Muscle of leg (tissue), 11 donors: ENCODE data around the gene VRK2. TPM values are rescaled to one million over a fixed set of nuclear protein-coding genes. Genes with fewer than 3 reads are reported as not detected.
A peak's percentile ranks its signal among the peaks of the same experiment; 100 is the strongest.

ENCODE experiments used
- DNase-seq: peaks from one replicate; pipeline ENCODE4 v3.0.0; 2013
- H3K27ac ChIP-seq: one replicate; pipeline ENCODE4 v1.5.1; 2013; ENCODE audit warnings: mild to moderate bottlenecking, low read length, control low read depth
- H3K27me3 ChIP-seq: one replicate; pipeline ENCODE4 v1.6.1; 2013; ENCODE audit warnings: low read length; ENCODE audit not compliant: control insufficient read depth, insufficient read depth
- H3K36me3 ChIP-seq: one replicate; pipeline ENCODE4 v1.6.1; 2013; ENCODE audit warnings: low read length; ENCODE audit not compliant: control insufficient read depth, insufficient read depth
- H3K4me1 ChIP-seq: one replicate; pipeline ENCODE4 v1.6.1; 2013; ENCODE audit warnings: low read length; ENCODE audit not compliant: control insufficient read depth, insufficient read depth
- H3K4me3 ChIP-seq: one replicate; pipeline ENCODE4 v1.5.1; 2013; ENCODE audit warnings: low read length, control low read depth
- H3K9me3 ChIP-seq: replicated peaks from 2 replicates; pipeline ENCODE4 v1.6.1; 2013; ENCODE audit warnings: low read depth, low read length; ENCODE audit not compliant: control insufficient read depth
- WGBS: methylation state at CpG from one replicate; pipeline ENCODE4 v1.1.5; 2013; ENCODE audit warnings: missing lambda C conversion rate; ENCODE audit not compliant: insufficient coverage; 5-methylcytosine and 5-hydroxymethylcytosine counted together
- polyA plus RNA-seq, 8 donors: library from polyadenylated mRNA; unstranded; fragments of 120-200 nt; gene quantifications; one replicate each; pipeline versions ENCODE4 v1.2.1 to v1.2.3, GENCODE V29; 2013; ENCODE audit warnings: inconsistent platforms in 1 of 8, low replicate concordance in 1 of 8; ENCODE audit not compliant: insufficient read length in 8 of 8, insufficient read depth in 1 of 8
- total RNA-seq: library from RNA; stranded (reverse); fragments of 120-200 nt; gene quantifications from one replicate; pipeline ENCODE4 v1.2.4, GENCODE V29; 2013

Gene VRK2
- total and polyA plus RNA-seq, 9 donors, result 12.2 to 17.7 (median 14.2) TPM

- H3K4me3 ChIP-seq, result no peak overlapping the region
- peaks cover 2% of the 10 kb centered on the region for H3K4me1 ChIP-seq
- peaks cover 2% of the 10 kb centered on the region for H3K36me3 ChIP-seq
- DNase-seq, result no peak
- no peaks in the 10 kb centered on the region for H3K9me3 ChIP-seq
- WGBS, result 80% methylated on average over 2 of the region's 3 CpGs
- no peaks in the 10 kb centered on the region for H3K27me3 ChIP-seq
- H3K27ac ChIP-seq, result no peak overlapping the region
These were observed 4.8 kb downstream of the VRK2 start for GRCh38 chr2:58051445-58051844.

GRCh38 chr2:58052978-58053377 is 6.4 kb downstream of the VRK2 start:
- Histone ChIP-seq H3K27me3 (no peaks in the 10 kb centered on the region), H3K4me3 (no peak overlapping the region), H3K27ac (no peak overlapping the region), H3K36me3 (peaks cover 2% of the 10 kb centered on the region), H3K9me3 (no peaks in the 10 kb centered on the region), H3K4me1 (peaks cover 2% of the 10 kb centered on the region)
- no CpG with 5 or more reads among the region's 1 CpG for WGBS
- DNase-seq, result no peak

GRCh38 chr2:58054264-58054663 is 7.7 kb downstream of the VRK2 start:
- Histone ChIP-seq H3K9me3 (no peaks in the 10 kb centered on the region), H3K27ac (no peak overlapping the region), H3K4me3 (no peak overlapping the region), H3K4me1 (peaks cover 2% of the 10 kb centered on the region), H3K36me3 (peaks cover 2% of the 10 kb centered on the region), H3K27me3 (no peaks in the 10 kb centered on the region)
- DNase-seq, result no peak

GRCh38 chr2:58055033-58055786 is 8.6 kb downstream of the VRK2 start:
- Histone ChIP-seq H3K27me3 (no peaks in the 10 kb centered on the region), H3K9me3 (no peaks in the 10 kb centered on the region), H3K36me3 (peaks cover 2% of the 10 kb centered on the region), H3K4me1 (peaks cover 2% of the 10 kb centered on the region), H3K4me3 (no peak overlapping the region), H3K27ac (no peak overlapping the region)
- 63% methylated on average over 1 of the region's 2 CpGs for WGBS
- DNase-seq, result no peak

GRCh38 chr2:58056192-58056916 is 9.7 kb downstream of the VRK2 start:
- Histone ChIP-seq H3K27ac (no peak overlapping the region), H3K9me3 (no peaks in the 10 kb centered on the region), H3K27me3 (no peaks in the 10 kb centered on the region), H3K36me3 (peaks cover 2% of the 10 kb centered on the region), H3K4me3 (no peak overlapping the region), H3K4me1 (peaks cover 2% of the 10 kb centered on the region)
- 75% methylated on average over 5 of the region's 9 CpGs for WGBS
- DNase-seq, result no peak

GRCh38 chr2:58057707-58058530 is 11.3 kb downstream of the VRK2 start:
- Histone ChIP-seq H3K27ac (no peak overlapping the region), H3K4me3 (no peak overlapping the region), H3K27me3 (no peaks in the 10 kb centered on the region), H3K4me1 (peaks cover 2% of the 10 kb centered on the region), H3K36me3 (no peaks in the 10 kb centered on the region), H3K9me3 (no peaks in the 10 kb centered on the region)
- 100% methylated on average over 1 of the region's 6 CpGs for WGBS
- no peak for DNase-seq

GRCh38 chr2:58063641-58064040 is 17.0 kb downstream of the VRK2 start:
- peak; percentile 14 for DNase-seq
- H3K9me3 ChIP-seq, result no peaks in the 10 kb centered on the region
- no peak overlapping the region for H3K4me3 ChIP-seq
- WGBS, result 56% methylated on average over 1 of the region's 2 CpGs
- no peaks in the 10 kb centered on the region for H3K36me3 ChIP-seq
- no peaks in the 10 kb centered on the region for H3K27me3 ChIP-seq
- H3K27ac ChIP-seq, result no peak overlapping the region
- H3K4me1 ChIP-seq, result no peaks in the 10 kb centered on the region

- no CpG with 5 or more reads among the region's 2 CpGs for WGBS
- DNase-seq, result no peak
- Histone ChIP-seq H3K36me3 (no peaks in the 10 kb centered on the region), H3K4me3 (no peak overlapping the region), H3K9me3 (no peaks in the 10 kb centered on the region), H3K27ac (no peak overlapping the region), H3K27me3 (no peaks in the 10 kb centered on the region), H3K4me1 (no peaks in the 10 kb centered on the region)
These were observed 17.5 kb downstream of the VRK2 start for GRCh38 chr2:58064086-58064485.

GRCh38 chr2:58065248-58065647 is 18.6 kb downstream of the VRK2 start:
- no peak overlapping the region for H3K27ac ChIP-seq
- no CpG with 5 or more reads among the region's 1 CpG for whole genome bisulfite sequencing

GRCh38 chr2:58067001-58067400 is 20.4 kb downstream of the VRK2 start:
- Histone ChIP-seq H3K27ac (no peak overlapping the region), H3K27me3 (no peaks in the 10 kb centered on the region), H3K4me3 (no peak overlapping the region), H3K9me3 (no peaks in the 10 kb centered on the region), H3K36me3 (no peaks in the 10 kb centered on the region), H3K4me1 (no peaks in the 10 kb centered on the region)
- 90% methylated on average over 2 of the region's 2 CpGs for WGBS
- DNase-seq, result no peak

More at GRCh38 chr2:58065248-58065647, 18.6 kb downstream of the VRK2 start:
- DNase-seq, result no peak
- Histone ChIP-seq H3K4me3 (no peak overlapping the region), H3K4me1 (no peaks in the 10 kb centered on the region), H3K9me3 (no peaks in the 10 kb centered on the region), H3K36me3 (no peaks in the 10 kb centered on the region), H3K27me3 (no peaks in the 10 kb centered on the region)
